ENCODE data around the gene USP2. TPM values are rescaled to one million over a fixed set of nuclear protein-coding genes. Genes with fewer than 3 reads are reported as not detected.

USP2 gene
- polyA plus RNA-seq, 3 donors = 0.36 TPM; not detected in 2

GRCh38 chr11:119414321-119414720, 32.8 kb upstream of the USP2 start:
- H3K9me3 Mint-ChIP-seq = peaks cover 0 to 9% (median 3%) of the 10 kb centered on the region in 7 donors
- 67% methylated on average over 1 of the region's 2 CpGs for WGBS (ENCODE audit: insufficient coverage)

GRCh38 chr11:119412072-119412471, 30.6 kb upstream of the USP2 start:
- Histone ChIP-seq H3K4me3 (replicated peaks in 1 of 3; ENCODE audit: low read depth in 2 of 3, low read length in 3 of 3) (no peak overlapping the region), H3K9ac (ENCODE audit: insufficient read depth, low read length, poor library complexity, severe bottlenecking) (no peak overlapping the region), H3K79me2 (ENCODE audit: insufficient read depth, low read length) (no peaks in the 10 kb centered on the region), H4K20me1 (ENCODE audit: insufficient read depth, low read length) (no peaks in the 10 kb centered on the region), H2AFZ (ENCODE audit: insufficient read depth, low read depth, low read length, poor library complexity, severe bottlenecking) (no peak overlapping the region), H3K4me2 (replicated peaks; ENCODE audit: extremely low read depth, low read length, poor library complexity, severe bottlenecking) (no peak overlapping the region), H3K27me3 (ENCODE audit: control insufficient read depth in 2 of 2, insufficient read depth in 2 of 2, low read length in 2 of 2) (no peaks in the 10 kb centered on the region), H3K4me1 (ENCODE audit: control insufficient read depth in 1 of 2, insufficient read depth in 2 of 2, low read length in 2 of 2) (no peaks in the 10 kb centered on the region), H3K9me3 (replicated peaks in 1 of 2; ENCODE audit: control insufficient read depth in 1 of 2, insufficient read depth in 1 of 2, low read length in 2 of 2) (no peaks in the 10 kb centered on the region), H3K27ac (ENCODE audit: low read depth in 1 of 2, low read length in 2 of 2) (no peak overlapping the region), H3K36me3 (replicated peaks in 1 of 2; ENCODE audit: control insufficient read depth in 1 of 2, insufficient read depth in 2 of 2, low read length in 2 of 2) (no peaks in the 10 kb centered on the region)
- H3K27ac Mint-ChIP-seq = no peak overlapping the region
- intact Hi-C loops (cut with micrococcal nuclease) = no loop called here
- H3K4me1 Mint-ChIP-seq = peaks cover 2% of the 10 kb centered on the region
- peaks cover 1 to 6% (median 4%) of the 10 kb centered on the region in 3 donors for H3K27me3 Mint-ChIP-seq (ENCODE audit: low read depth in 3 of 3)
- WGBS (ENCODE audit: insufficient coverage) = 92% methylated on average over 2 of the region's 2 CpGs
- H3K9me3 Mint-ChIP-seq = peaks cover 0 to 9% (median 3%) of the 10 kb centered on the region in 7 donors
- no peak overlapping the region for H3K4me3 Mint-ChIP-seq
- H3K36me3 Mint-ChIP-seq = no peaks in the 10 kb centered on the region
- DNase-seq = no peak
- TF ChIP-seq CTCF (IDR thresholded peaks at IDR 0.05) = no peak

More at GRCh38 chr11:119414321-119414720, 32.8 kb upstream of the USP2 start:
- no peaks in the 10 kb centered on the region for H3K79me2 ChIP-seq (ENCODE audit: insufficient read depth, low read length)
- no peaks in the 10 kb centered on the region for H4K20me1 ChIP-seq (ENCODE audit: insufficient read depth, low read length)
- H3K36me3 ChIP-seq (replicated peaks in 1 of 2; ENCODE audit: control insufficient read depth in 1 of 2, insufficient read depth in 2 of 2, low read length in 2 of 2) = no peaks in the 10 kb centered on the region
- no peak overlapping the region for H3K9ac ChIP-seq (ENCODE audit: insufficient read depth, low read length, poor library complexity, severe bottlenecking)
- no peaks in the 10 kb centered on the region for H3K27me3 ChIP-seq (ENCODE audit: control insufficient read depth in 2 of 2, insufficient read depth in 2 of 2, low read length in 2 of 2)
- H3K4me3 Mint-ChIP-seq = no peak overlapping the region
- DNase-seq = no peak
- no peaks in the 10 kb centered on the region for H3K4me1 ChIP-seq (ENCODE audit: control insufficient read depth in 1 of 2, insufficient read depth in 2 of 2, low read length in 2 of 2)
- no peaks in the 10 kb centered on the region for H3K36me3 Mint-ChIP-seq
- H3K9me3 ChIP-seq (replicated peaks in 1 of 2; ENCODE audit: control insufficient read depth in 1 of 2, insufficient read depth in 1 of 2, low read length in 2 of 2) = no peaks in the 10 kb centered on the region
- no peak overlapping the region for H3K27ac ChIP-seq (ENCODE audit: low read depth in 1 of 2, low read length in 2 of 2)
- H3K27me3 Mint-ChIP-seq (ENCODE audit: low read depth in 3 of 3) = peaks cover 1 to 11% (median 6%) of the 10 kb centered on the region in 3 donors
- H3K27ac Mint-ChIP-seq = no peak overlapping the region
- intact Hi-C loops (cut with micrococcal nuclease) = no loop called here
- H2AFZ ChIP-seq (ENCODE audit: insufficient read depth, low read depth, low read length, poor library complexity, severe bottlenecking) = no peak overlapping the region
- peaks cover 2% of the 10 kb centered on the region for H3K4me1 Mint-ChIP-seq
- no peak overlapping the region for H3K4me2 ChIP-seq (replicated peaks; ENCODE audit: extremely low read depth, low read length, poor library complexity, severe bottlenecking)
- no peak for TF ChIP-seq CTCF (IDR thresholded peaks at IDR 0.05)
- no peak overlapping the region for H3K4me3 ChIP-seq (replicated peaks in 1 of 3; ENCODE audit: low read depth in 2 of 3, low read length in 3 of 3)

All from CD14-positive monocyte (primary cell).